ENCODE measurements around the gene CEACAM16.
"Not testable (repeated sequence)": the region's sequence is repeated elsewhere in the genome, so short reads cannot be mapped to it uniquely, and the experiment has no call there.

The CEACAM16 gene

DNA sequence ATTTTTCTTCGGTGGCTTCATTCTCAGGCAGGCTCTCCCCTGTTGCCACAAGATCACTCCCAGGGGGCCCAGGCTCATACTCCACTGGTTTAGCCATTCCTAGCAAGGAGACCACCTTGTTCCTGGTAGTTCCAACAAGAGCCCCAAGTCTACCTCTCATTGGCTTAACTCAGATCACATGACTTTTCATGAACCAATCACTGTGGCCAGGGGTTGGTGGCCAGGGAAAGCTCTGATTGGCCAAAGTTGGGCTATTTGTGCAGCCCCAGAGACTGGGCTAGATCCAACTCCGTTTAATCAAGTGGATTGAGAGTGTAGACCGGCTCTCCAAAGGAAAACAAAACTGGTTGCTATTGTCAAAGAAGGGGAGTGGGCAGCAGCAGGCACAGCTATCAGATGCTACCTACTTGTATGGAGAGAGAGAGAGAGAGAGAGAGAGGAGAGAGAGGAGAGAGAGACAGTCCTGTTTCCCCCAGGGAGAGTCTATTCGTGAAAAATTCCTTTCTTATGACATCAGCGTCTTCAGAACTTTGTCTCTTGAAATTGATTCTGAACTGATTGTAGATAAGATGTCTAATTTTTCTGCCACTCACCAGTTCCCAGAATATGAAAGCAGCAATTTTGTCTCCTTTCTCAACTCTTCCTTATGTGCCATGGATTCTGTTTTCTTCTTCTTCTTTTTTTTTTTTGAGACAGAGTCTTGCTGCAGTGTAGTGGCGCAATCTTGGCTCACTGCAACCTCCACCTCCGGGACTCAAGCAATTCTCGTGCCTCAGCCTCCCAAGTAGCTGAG is 21.7 kb upstream of the CEACAM16 start:
- Histone ChIP-seq H3K27ac (ENCODE audit: low read depth, low read length) (no peak overlapping the region), H3K4me1 (ENCODE audit: control insufficient read depth, insufficient read depth, low read length) (peaks cover 5% of the 10 kb centered on the region; the same call in 1 of the 2 replicates), H3K36me3 (ENCODE audit: control insufficient read depth, insufficient read depth, low read length) (no peaks in the 10 kb centered on the region), H3K9me3 (ENCODE audit: control insufficient read depth, insufficient read depth, low read length) (no peaks in the 10 kb centered on the region), H3K9ac (ENCODE audit: low read depth, low read length) (no peak overlapping the region), H3K4me3 (ENCODE audit: low read depth, low read length) (no peak overlapping the region), H3K27me3 (ENCODE audit: control insufficient read depth, insufficient read depth, low read length) (no peaks in the 10 kb centered on the region)

DNA sequence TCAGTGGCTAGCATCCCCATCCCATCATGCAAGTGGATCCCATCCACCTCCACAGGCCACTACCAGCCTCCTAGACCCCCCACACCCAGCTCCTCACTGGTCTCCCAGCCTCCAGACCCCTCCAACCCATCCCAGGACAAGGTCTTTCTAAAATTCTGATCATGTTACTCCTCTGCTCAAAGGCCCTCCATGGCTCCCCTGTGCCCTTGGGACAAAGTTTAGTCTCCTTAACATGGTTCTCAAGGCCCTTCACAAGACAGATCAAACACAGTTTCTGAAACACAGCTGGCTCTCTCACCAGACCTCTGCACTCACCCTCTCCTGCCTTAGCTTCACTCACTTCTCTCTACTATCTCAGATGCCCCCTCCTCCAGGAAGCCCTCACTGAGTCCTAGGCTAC is 18.4 kb upstream of the CEACAM16 start:
- Histone ChIP-seq H3K4me1 (ENCODE audit: control insufficient read depth, insufficient read depth, low read length) (peaks cover 5% of the 10 kb centered on the region; the same call in 1 of the 2 replicates), H3K4me3 (ENCODE audit: low read depth, low read length) (no peak overlapping the region), H3K27ac (ENCODE audit: low read depth, low read length) (no peak overlapping the region)

DNA sequence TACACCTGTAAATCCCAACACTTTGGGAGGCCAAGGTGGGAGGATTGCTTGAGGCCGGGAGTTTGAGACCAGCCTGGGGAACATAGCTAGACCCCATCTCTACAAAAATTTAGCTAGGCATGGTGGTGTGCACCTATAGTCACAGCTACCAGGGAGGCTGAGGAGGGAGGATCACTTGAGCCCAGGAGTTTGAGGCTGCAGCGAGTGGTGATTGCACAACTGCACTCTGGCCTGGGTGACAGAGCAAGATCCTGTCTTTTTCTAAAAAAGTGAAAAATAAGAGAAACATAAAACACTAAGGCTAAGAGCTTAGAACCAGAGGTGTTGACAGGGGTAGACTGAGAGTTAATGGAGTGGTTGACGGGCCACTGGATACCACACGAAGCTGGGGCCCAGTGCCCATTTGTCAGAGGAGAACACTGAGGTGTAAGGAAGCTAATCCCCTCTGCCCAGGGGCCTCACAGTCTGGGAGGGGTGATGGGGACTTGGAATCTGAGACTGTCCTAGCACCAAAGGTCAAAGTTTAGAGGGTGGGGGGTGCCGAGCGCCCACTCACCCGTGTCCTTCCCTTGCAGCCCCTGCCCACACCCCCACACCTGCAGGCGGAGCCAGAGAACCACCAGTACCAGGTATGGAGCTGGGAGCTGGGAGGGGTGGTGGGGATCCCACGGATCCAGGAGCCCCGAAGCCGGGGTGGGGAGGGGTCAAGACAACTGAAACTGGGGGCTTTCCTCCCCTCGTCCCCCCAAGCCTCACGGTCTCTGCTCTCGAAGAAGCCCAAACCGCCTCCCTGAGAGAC is 16.8 kb upstream of the CEACAM16 start:
- peaks cover 3% of the 10 kb centered on the region; the same call in 1 of the 2 replicates for H3K4me1 ChIP-seq (ENCODE audit: control insufficient read depth, insufficient read depth, low read length)

More for the DNA sequence above, 18.4 kb upstream of the CEACAM16 start:
- Histone ChIP-seq H3K27me3 (ENCODE audit: control insufficient read depth, insufficient read depth, low read length) (no peaks in the 10 kb centered on the region), H3K9me3 (ENCODE audit: control insufficient read depth, insufficient read depth, low read length) (no peaks in the 10 kb centered on the region), H3K9ac (ENCODE audit: low read depth, low read length) (no peak overlapping the region), H3K36me3 (ENCODE audit: control insufficient read depth, insufficient read depth, low read length) (no peaks in the 10 kb centered on the region)

DNA sequence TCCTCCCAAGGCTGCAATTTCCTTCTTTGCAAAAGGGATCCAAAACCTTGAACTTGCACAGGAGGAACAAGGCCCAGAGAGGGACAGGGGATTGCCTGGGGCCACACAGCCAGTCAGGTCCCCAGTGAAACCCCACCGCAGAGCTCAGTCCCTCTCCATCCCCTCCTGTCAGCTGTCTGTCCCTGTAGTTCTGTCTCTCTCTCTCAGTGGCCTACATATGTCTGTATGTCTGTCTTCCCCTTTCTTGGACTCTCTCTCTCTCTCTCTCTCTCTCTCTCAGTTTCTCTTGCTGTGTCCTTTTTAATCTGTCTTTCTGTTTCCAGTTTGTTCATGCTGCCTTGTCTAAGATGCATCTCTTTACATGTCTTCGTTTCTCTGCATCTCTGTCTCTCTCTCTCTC is 16.1 kb upstream of the CEACAM16 start:
- H3K9me3 ChIP-seq (ENCODE audit: control insufficient read depth, insufficient read depth, low read length) = no peaks in the 10 kb centered on the region
- H3K9ac ChIP-seq (ENCODE audit: low read depth, low read length) = no peak overlapping the region
- H3K27ac ChIP-seq (ENCODE audit: low read depth, low read length) = no peak overlapping the region
- no peaks in the 10 kb centered on the region for H3K4me1 ChIP-seq (ENCODE audit: control insufficient read depth, insufficient read depth, low read length)
- no peaks in the 10 kb centered on the region for H3K36me3 ChIP-seq (ENCODE audit: control insufficient read depth, insufficient read depth, low read length)
- H3K4me3 ChIP-seq (ENCODE audit: low read depth, low read length) = no peak overlapping the region
- no peaks in the 10 kb centered on the region for H3K27me3 ChIP-seq (ENCODE audit: control insufficient read depth, insufficient read depth, low read length)

More for the DNA sequence above, 16.8 kb upstream of the CEACAM16 start:
- Histone ChIP-seq H3K36me3 (ENCODE audit: control insufficient read depth, insufficient read depth, low read length) (no peaks in the 10 kb centered on the region), H3K9ac (ENCODE audit: low read depth, low read length) (no peak overlapping the region), H3K9me3 (ENCODE audit: control insufficient read depth, insufficient read depth, low read length) (no peaks in the 10 kb centered on the region), H3K4me3 (ENCODE audit: low read depth, low read length) (no peak overlapping the region), H3K27ac (ENCODE audit: low read depth, low read length) (no peak overlapping the region), H3K27me3 (ENCODE audit: control insufficient read depth, insufficient read depth, low read length) (no peaks in the 10 kb centered on the region)

DNA sequence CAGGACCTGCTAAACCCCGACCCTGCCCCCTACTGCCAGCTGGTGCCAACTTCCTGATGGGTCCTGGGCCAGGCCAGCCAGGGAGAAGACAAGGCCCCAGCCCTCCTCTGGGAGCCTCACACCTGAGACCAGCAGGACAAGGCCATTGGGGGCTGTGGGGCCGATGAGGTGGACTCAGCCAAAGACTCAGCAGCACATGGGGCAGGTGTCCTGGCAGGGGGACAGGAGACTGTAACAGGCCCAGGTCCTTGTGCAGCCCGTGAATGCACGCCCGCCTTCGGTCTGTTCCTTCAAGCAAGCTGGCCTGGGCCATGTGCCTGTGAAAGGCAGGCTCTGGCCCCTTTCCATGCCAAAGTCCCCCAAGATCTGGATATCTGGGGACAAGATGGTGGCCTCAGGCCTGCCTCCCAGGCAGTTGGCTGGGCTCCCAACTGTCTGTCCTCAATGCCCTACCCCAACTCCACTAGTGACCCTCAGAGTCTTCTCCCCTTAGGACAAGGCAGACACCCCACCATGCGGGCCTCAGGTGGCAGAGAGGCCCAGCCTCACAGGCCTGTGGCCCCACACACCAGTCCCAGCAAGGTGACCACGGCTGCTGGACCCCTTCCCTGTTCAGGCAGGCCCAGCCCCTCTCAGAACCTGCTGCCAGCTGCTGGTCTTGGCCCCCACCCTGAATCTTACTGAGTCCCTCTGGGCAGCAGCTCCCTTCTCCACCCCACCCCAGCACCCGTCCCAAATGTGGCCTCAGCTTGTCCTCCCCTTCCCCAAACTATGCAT is 15.3 kb upstream of the CEACAM16 start:
- Histone ChIP-seq H3K36me3 (ENCODE audit: control insufficient read depth, insufficient read depth, low read length) (no peaks in the 10 kb centered on the region), H3K9ac (ENCODE audit: low read depth, low read length) (no peak overlapping the region), H3K27ac (ENCODE audit: low read depth, low read length) (no peak overlapping the region), H3K4me1 (ENCODE audit: control insufficient read depth, insufficient read depth, low read length) (no peaks in the 10 kb centered on the region), H3K4me3 (ENCODE audit: low read depth, low read length) (no peak overlapping the region), H3K9me3 (ENCODE audit: control insufficient read depth, insufficient read depth, low read length) (no peaks in the 10 kb centered on the region), H3K27me3 (ENCODE audit: control insufficient read depth, insufficient read depth, low read length) (no peaks in the 10 kb centered on the region)

DNA sequence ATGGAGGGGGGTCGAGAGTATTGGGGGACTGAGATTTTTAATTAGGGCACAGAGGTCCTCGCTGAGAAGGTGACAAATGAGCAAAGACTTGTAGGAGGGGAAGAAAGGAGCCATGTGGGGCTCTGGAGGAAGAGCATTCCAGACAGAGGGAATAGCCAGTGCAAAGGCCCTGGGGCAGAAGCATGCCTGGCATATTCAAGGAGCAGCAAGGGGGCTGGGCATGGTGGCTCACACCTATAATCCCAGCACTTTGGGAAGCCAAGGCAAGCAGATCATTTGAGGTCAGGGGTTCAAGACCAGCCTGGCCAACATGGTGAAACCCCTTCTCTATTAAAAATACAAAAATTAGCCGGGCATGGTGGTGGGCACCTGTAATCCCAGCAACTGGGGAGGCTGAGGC is 14.6 kb upstream of the CEACAM16 start:
- not testable (repeated sequence) for H3K27ac ChIP-seq (ENCODE audit: low read depth, low read length)

DNA sequence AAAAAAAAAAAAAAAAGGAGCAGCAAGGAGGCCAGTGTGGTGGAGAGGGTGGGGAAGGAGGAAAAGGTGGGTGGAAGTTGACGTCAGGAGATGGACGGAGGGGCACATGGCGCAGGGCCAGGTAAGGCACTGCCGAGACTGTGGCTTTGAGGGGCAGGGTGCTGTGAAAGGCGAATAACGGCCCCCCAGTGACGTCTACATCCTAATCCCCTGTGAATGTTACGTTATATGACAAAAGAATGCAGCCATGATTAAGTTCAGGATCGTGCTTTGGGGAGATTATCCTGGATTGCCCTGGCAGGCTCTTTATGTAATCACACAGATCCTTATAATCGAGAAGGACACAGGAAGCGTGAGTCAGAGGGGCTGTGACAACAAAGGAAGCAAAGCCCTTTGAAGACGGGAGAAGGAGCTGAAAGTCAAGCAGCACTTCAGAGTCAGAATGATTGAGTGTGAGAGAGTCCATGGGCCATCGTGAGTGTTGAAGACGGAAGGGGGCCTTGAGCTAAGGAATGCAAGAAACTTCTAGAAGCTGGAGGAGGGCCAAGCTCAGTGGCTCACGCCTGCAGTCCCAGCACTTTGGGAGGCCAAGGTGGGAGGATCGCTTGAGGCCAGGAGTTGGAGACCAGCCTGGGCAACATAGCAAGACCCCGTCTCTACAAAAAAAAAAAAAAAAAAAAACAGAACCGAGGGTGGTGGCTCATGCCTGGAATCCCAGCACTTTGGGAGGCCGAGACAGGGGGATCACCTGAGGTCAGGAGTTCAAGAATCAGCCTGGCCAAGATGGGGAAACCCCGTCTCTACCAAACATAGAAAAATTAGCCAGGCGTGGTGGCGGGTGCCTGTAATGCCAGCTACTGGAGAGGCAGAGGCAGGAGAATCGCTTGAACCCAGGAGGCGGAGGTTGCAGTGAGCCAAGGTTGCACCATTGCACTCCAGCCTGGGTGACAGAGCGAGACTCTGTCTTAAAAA is 13.8 kb upstream of the CEACAM16 start:
- no peaks in the 10 kb centered on the region for H3K9me3 ChIP-seq (ENCODE audit: control insufficient read depth, insufficient read depth, low read length)
- no peak overlapping the region for H3K4me3 ChIP-seq (ENCODE audit: low read depth, low read length)
- no peaks in the 10 kb centered on the region for H3K27me3 ChIP-seq (ENCODE audit: control insufficient read depth, insufficient read depth, low read length)
- no peaks in the 10 kb centered on the region for H3K36me3 ChIP-seq (ENCODE audit: control insufficient read depth, insufficient read depth, low read length)
- peaks cover 5% of the 10 kb centered on the region; the same call in 1 of the 2 replicates for H3K4me1 ChIP-seq (ENCODE audit: control insufficient read depth, insufficient read depth, low read length)
- H3K9ac ChIP-seq (ENCODE audit: low read depth, low read length) = no peak overlapping the region
- H3K27ac ChIP-seq (ENCODE audit: low read depth, low read length) = peak overlapping the region; percentile 69

More for the DNA sequence above, 14.6 kb upstream of the CEACAM16 start:
- not testable (repeated sequence) for H3K4me3 ChIP-seq (ENCODE audit: low read depth, low read length); H3K4me1 ChIP-seq (ENCODE audit: control insufficient read depth, insufficient read depth, low read length); H3K9ac ChIP-seq (ENCODE audit: low read depth, low read length); H3K9me3 ChIP-seq (ENCODE audit: control insufficient read depth, insufficient read depth, low read length); H3K36me3 ChIP-seq (ENCODE audit: control insufficient read depth, insufficient read depth, low read length); H3K27me3 ChIP-seq (ENCODE audit: control insufficient read depth, insufficient read depth, low read length)

DNA sequence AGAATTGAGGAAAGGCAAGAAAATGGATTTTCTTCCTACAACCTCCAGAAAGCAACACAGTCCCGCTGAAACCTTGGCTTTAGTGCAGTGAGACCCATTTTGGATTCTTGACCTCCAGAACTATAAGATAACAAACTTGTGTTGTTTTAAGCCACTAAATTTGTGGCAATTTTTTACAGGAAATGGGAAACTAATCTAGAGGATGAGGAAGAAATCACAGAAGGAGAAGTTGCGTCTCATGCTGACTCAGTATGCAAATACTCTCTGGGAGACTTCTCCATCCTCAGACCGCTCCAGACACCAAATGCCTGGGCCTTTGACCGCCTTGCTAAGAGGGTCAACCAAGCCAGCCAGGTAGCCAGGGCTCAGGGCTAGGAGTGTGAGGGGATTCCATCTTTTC is 13.1 kb upstream of the CEACAM16 start:
- Histone ChIP-seq H3K9me3 (ENCODE audit: control insufficient read depth, insufficient read depth, low read length) (no peaks in the 10 kb centered on the region), H3K4me3 (ENCODE audit: low read depth, low read length) (no peak overlapping the region), H3K4me1 (ENCODE audit: control insufficient read depth, insufficient read depth, low read length) (peaks cover 5% of the 10 kb centered on the region; the same call in 1 of the 2 replicates), H3K27ac (ENCODE audit: low read depth, low read length) (no peak overlapping the region), H3K36me3 (ENCODE audit: control insufficient read depth, insufficient read depth, low read length) (no peaks in the 10 kb centered on the region), H3K27me3 (ENCODE audit: control insufficient read depth, insufficient read depth, low read length) (no peaks in the 10 kb centered on the region), H3K9ac (ENCODE audit: low read depth, low read length) (no peak overlapping the region)

DNA sequence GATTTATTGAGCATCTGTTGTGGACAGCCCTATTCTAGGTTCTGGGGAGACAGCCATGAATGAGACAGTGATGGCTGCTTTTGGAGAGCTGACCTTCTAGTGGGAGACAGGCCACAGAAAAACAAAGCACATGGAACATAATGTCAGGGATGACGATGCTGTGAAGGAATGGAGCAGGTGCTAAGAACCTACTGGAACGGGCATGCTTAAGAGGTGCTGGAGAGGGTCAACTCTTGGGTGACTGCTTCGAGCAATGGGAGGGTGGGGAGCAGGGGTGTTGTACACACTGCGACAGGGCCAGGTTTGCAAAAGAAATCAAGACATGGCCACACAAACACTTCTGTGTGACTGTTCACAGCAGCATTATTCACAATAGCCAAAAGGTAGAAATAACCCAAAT is 12.1 kb upstream of the CEACAM16 start:
- no peaks in the 10 kb centered on the region for H3K36me3 ChIP-seq (ENCODE audit: control insufficient read depth, insufficient read depth, low read length)
- H3K9me3 ChIP-seq (ENCODE audit: control insufficient read depth, insufficient read depth, low read length) = no peaks in the 10 kb centered on the region
- no peak overlapping the region for H3K9ac ChIP-seq (ENCODE audit: low read depth, low read length)
- no peak overlapping the region for H3K4me3 ChIP-seq (ENCODE audit: low read depth, low read length)
- H3K4me1 ChIP-seq (ENCODE audit: control insufficient read depth, insufficient read depth, low read length) = peaks cover 6% of the 10 kb centered on the region
- H3K27ac ChIP-seq (ENCODE audit: low read depth, low read length) = no peak overlapping the region
- no peaks in the 10 kb centered on the region for H3K27me3 ChIP-seq (ENCODE audit: control insufficient read depth, insufficient read depth, low read length)

DNA sequence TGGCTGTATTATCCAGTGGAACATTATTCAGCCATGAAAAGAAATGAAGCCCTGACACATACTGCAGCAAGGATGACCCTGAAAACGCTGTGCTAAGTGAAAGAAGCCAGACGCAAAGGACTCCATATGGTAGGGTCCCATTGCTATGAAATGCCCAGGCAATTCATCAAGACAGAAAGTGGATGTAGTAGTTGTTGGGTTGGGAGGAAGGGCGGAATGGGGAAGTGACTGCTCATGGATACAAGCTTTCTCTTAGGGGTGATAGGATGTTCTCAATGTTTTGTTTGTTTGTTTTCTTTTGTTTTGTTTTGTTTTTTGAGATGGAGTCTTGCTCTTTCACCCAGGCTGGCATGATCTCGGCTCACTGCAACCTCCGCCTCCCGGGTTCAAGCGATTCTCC is 11.1 kb upstream of the CEACAM16 start:
- Histone ChIP-seq H3K4me3 (ENCODE audit: low read depth, low read length) (no peak overlapping the region), H3K9me3 (ENCODE audit: control insufficient read depth, insufficient read depth, low read length) (no peaks in the 10 kb centered on the region), H3K4me1 (ENCODE audit: control insufficient read depth, insufficient read depth, low read length) (peaks cover 7% of the 10 kb centered on the region), H3K9ac (ENCODE audit: low read depth, low read length) (no peak overlapping the region), H3K36me3 (ENCODE audit: control insufficient read depth, insufficient read depth, low read length) (no peaks in the 10 kb centered on the region), H3K27ac (ENCODE audit: low read depth, low read length) (no peak overlapping the region), H3K27me3 (ENCODE audit: control insufficient read depth, insufficient read depth, low read length) (no peaks in the 10 kb centered on the region)

All from HUES48 (cell line).